ENCODE measurements around the gene ADAM11.

ADAM11 gene

DNA sequence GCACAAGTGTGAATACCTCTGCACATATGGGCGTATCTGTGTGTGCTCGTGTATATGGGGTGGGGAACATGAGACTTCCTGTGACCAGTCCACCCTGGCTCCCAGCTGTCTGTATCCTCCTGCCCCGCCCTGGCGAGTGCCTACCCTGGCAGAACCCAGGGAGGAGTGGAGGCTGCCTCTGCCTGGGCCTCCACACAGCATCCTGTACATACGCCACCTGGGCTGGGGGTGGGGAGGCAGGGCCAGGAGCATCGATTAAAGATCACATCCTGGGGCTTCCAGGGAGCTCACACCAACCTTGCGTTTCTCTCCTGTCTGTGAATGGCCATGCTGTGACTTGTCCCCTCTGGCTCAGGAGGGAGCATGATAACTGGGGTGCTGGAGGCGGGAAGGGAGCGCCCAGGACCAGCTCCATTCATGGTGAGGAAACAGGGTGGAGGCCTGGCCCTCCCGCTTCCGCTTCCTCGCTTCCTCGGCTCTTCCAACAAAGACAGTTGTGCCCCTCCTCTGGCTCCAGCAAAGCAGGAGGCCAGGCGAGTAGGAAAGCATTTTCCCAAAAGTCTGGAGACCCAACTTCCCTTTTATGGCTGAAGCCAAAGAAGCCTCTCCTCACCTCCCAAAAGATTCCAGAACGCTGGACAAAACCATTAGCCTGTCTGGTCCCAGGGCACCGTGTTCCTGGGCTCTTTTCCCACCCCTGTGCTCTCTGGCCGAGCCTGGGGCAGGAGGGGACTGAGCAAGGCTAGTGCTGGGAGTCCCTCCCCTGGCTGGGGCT is 22.9 kb downstream of the ADAM11 start:
- no peak for DNase-seq (ENCODE audit: low read depth)
- TF ChIP-seq, protein P1, sequence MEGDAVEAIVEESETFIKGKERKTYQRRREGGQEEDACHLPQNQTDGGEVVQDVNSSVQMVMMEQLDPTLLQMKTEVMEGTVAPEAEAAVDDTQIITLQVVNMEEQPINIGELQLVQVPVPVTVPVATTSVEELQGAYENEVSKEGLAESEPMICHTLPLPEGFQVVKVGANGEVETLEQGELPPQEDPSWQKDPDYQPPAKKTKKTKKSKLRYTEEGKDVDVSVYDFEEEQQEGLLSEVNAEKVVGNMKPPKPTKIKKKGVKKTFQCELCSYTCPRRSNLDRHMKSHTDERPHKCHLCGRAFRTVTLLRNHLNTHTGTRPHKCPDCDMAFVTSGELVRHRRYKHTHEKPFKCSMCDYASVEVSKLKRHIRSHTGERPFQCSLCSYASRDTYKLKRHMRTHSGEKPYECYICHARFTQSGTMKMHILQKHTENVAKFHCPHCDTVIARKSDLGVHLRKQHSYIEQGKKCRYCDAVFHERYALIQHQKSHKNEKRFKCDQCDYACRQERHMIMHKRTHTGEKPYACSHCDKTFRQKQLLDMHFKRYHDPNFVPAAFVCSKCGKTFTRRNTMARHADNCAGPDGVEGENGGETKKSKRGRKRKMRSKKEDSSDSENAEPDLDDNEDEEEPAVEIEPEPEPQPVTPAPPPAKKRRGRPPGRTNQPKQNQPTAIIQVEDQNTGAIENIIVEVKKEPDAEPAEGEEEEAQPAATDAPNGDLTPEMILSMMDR (IDR thresholded peaks at IDR 0.05; ENCODE audit: insufficient read depth, low read depth, low read length, missing control alignments) = no peak
- H3K4me3 ChIP-seq (ENCODE audit: low read depth, low read length) = no peak overlapping the region

GRCh38 chr17:44782326-44782850 is 23.6 kb downstream of the ADAM11 start:
- TF ChIP-seq, protein P1 (IDR thresholded peaks at IDR 0.05; ENCODE audit: insufficient read depth, low read depth, low read length, missing control alignments) = no peak
- no peak for DNase-seq (ENCODE audit: low read depth)
- no peak overlapping the region for H3K4me3 ChIP-seq (ENCODE audit: low read depth, low read length)

- H3K4me3 ChIP-seq (ENCODE audit: low read depth, low read length) = no peak overlapping the region
- TF ChIP-seq, protein P1 (IDR thresholded peaks at IDR 0.05; ENCODE audit: insufficient read depth, low read depth, low read length, missing control alignments) = no peak
- no peak for DNase-seq (ENCODE audit: low read depth)
Observed at GRCh38 chr17:44785921-44786320, 27.1 kb downstream of the ADAM11 start.

GRCh38 chr17:44786551-44787081 is 27.8 kb downstream of the ADAM11 start:
- TF ChIP-seq, protein P1 (IDR thresholded peaks at IDR 0.05; ENCODE audit: insufficient read depth, low read depth, low read length, missing control alignments) = no peak
- DNase-seq (ENCODE audit: low read depth) = no peak
- H3K4me3 ChIP-seq (ENCODE audit: low read depth, low read length) = no peak overlapping the region

- no peak for DNase-seq (ENCODE audit: low read depth)
- TF ChIP-seq, protein P1 (IDR thresholded peaks at IDR 0.05; ENCODE audit: insufficient read depth, low read depth, low read length, missing control alignments) = no peak
- no peak overlapping the region for H3K4me3 ChIP-seq (ENCODE audit: low read depth, low read length)
Observed at GRCh38 chr17:44787271-44787940, 28.6 kb downstream of the ADAM11 start.

DNA sequence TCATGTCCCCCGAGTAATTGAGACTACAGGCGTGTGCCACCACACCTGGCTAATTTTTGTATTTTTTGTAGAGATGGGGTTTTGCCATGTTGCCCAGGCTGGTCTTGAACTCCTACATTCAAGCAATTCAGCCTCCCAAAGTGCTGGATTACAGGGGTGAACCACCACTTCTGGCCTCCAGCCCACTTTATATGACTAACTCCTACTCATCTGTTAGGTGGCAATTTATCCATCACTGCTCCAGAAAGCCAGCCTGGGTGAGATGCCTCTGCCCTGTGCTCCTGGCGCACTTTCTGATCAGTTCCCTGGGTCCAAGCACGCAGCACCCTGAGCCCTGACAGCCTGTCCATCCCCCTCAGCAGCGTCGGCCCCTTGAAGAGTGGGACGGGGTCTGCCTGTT is 29.4 kb downstream of the ADAM11 start:
- H3K4me3 ChIP-seq (ENCODE audit: low read depth, low read length) = no peak overlapping the region
- DNase-seq (ENCODE audit: low read depth) = no peak
- TF ChIP-seq, protein P1 (IDR thresholded peaks at IDR 0.05; ENCODE audit: insufficient read depth, low read depth, low read length, missing control alignments) = no peak
